HUES64 (cell line): ENCODE results near the gene PPAN.

Experiments
- H3K27ac ChIP-seq: 2 replicates; pipeline ENCODE4 v1.7.0; 2013; ENCODE audit warnings: low read depth, low read length, inconsistent platforms
- H3K27me3 ChIP-seq: 2 replicates; pipeline ENCODE4 v1.6.1; 2013; ENCODE audit warnings: mild to moderate bottlenecking, low read length; ENCODE audit not compliant: insufficient read depth
- H3K36me3 ChIP-seq: 2 replicates; pipeline ENCODE4 v1.6.1; 2013; ENCODE audit warnings: mild to moderate bottlenecking, low read length; ENCODE audit not compliant: insufficient read depth
- H3K4me1 ChIP-seq: 2 replicates; pipeline ENCODE4 v1.6.1; 2013; ENCODE audit warnings: mild to moderate bottlenecking, low read length, moderate library complexity; ENCODE audit not compliant: insufficient read depth
- H3K4me3 ChIP-seq: 2 replicates; pipeline ENCODE4 v1.5.1; 2013; ENCODE audit warnings: mild to moderate bottlenecking, low read length, moderate library complexity
- H3K9ac ChIP-seq: 2 replicates; pipeline ENCODE4 v1.6.1; 2013; ENCODE audit warnings: mild to moderate bottlenecking, low read depth, low read length
- H3K9me3 ChIP-seq: 2 replicates; pipeline ENCODE4 v1.6.1; 2013; ENCODE audit warnings: low read depth, low read length; ENCODE audit not compliant: insufficient read depth
- WGBS: fragments of 150-250, 120-280 bp; methylation state at CpG from one replicate; pipeline ENCODE4 v1.1.7; 2013; ENCODE audit warnings: missing lambda C conversion rate; 5-methylcytosine and 5-hydroxymethylcytosine counted together

PPAN gene

DNA sequence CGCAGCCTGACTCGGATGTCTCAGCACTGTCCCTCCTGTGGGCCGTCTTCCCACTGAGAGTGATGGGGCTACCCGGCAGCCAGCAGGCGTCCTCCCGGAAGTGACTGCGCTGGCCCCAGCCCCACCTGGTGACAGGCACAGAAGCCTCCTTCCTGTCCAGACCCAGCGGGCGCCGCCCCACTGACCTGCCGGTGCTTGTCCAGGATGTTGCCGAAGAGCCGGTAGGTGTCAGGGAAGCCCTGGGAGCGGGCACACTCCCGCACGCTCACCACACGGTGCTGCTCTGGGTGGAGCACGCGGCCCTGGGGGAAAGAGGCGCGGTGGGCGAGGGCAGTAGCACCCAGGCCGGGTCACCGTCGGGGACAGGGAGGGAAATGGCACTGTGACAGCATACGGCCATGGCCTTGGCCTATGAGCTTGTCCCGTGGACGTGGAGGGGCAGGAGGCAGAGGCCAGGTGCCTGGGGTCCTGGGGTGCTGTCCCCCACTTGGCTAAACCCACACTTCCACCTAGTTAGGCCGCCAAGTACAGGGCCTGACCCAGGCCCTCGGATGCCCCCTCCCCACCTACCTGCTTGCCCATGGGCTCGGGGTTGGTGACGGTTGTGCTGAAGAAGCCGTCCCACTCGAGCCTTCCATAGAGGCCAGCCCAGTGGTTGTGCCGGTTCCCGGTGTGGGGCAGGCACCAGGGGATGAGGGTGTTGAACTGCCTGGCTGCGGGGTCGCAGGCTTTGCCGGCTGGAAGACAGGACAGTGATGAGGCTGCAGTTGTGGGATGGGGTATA, 29.6 kb downstream of the PPAN start:
- H3K36me3 ChIP-seq, result peaks cover 92% of the 10 kb centered on the region
- H3K9ac ChIP-seq, result no peak overlapping the region
- H3K27me3 ChIP-seq, result no peaks in the 10 kb centered on the region
- H3K4me1 ChIP-seq, result no peaks in the 10 kb centered on the region
- no peak overlapping the region for H3K27ac ChIP-seq
- no peak overlapping the region for H3K4me3 ChIP-seq
- no peaks in the 10 kb centered on the region for H3K9me3 ChIP-seq
- 96% methylated on average over 39 of the region's 39 CpGs for WGBS

DNA sequence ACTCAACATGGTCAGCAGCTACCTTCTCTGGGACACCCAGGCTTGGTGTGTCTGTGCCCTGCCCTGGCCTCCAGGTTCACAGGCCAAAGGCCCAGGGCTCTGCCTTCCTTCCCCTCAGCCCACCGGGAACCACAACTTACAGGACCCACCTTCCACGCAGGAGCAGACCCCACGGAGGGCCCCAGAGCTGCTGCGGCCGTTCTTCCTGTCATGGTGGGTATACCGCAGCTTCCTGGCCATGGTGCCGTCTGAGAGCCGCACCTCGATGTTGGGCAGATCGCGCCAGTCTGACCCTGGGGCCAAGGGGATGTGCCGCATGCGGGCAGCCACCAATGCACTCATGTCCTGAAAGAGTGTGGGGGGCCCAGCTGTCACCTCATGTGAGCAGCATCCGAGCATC, 30.8 kb downstream of the PPAN start:
- no peaks in the 10 kb centered on the region for H3K27me3 ChIP-seq
- no peaks in the 10 kb centered on the region for H3K9me3 ChIP-seq
- H3K4me3 ChIP-seq, result no peak overlapping the region
- H3K36me3 ChIP-seq, result peaks cover 93% of the 10 kb centered on the region
- H3K9ac ChIP-seq, result no peak overlapping the region
- no peak overlapping the region for H3K27ac ChIP-seq
- no peaks in the 10 kb centered on the region for H3K4me1 ChIP-seq
- WGBS, result 97% methylated on average over 14 of the region's 14 CpGs

DNA sequence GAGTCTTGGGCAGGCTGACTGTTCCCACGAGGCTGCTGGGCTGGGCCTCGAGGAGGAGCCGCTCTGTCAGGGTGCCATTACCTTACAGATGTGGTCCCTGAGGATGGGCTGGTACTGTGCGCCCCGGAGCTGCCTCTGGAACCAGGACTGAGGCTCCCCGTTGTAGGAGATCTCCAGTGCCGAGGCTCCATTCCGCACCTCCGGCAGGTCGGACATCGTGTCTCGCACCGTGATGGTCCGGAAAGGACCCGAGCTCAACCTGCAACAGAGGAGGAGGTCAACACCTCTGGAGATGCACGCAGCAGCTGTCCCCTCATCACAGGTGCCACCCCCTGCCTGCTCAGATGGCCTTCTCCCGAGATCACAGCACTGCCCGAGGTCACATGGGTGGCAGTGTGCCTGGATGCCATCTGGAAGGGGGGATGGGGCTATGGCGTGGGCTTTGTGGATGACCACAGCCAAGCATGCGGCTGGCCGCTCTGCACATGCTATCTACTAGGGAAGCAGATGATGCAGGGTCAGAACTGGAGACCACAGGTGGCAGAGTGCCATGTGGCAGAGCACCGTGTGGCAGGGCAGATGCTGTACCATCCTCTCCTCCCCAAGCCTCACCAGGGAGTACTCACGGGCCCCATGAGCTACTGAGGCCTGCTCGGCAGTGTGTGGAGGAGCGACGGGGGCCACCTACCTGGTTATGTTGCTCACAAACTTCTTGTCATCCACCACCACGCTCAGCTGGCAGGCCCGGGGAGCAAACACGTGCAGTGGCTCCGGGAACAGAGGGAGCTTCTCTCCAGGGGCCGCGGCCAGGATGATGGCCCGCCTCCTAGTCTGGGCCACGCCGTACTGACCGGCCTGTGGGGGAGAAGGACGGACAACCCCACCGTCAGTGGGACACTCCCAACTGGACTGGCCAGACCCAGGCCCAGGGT, 31.9 kb downstream of the PPAN start:
- 95% methylated on average over 38 of the region's 38 CpGs for WGBS
- Histone ChIP-seq H3K4me1 (no peaks in the 10 kb centered on the region), H3K9ac (no peak overlapping the region), H3K36me3 (peaks cover 98% of the 10 kb centered on the region), H3K9me3 (no peaks in the 10 kb centered on the region), H3K27me3 (no peaks in the 10 kb centered on the region), H3K4me3 (no peak overlapping the region), H3K27ac (no peak overlapping the region)

DNA sequence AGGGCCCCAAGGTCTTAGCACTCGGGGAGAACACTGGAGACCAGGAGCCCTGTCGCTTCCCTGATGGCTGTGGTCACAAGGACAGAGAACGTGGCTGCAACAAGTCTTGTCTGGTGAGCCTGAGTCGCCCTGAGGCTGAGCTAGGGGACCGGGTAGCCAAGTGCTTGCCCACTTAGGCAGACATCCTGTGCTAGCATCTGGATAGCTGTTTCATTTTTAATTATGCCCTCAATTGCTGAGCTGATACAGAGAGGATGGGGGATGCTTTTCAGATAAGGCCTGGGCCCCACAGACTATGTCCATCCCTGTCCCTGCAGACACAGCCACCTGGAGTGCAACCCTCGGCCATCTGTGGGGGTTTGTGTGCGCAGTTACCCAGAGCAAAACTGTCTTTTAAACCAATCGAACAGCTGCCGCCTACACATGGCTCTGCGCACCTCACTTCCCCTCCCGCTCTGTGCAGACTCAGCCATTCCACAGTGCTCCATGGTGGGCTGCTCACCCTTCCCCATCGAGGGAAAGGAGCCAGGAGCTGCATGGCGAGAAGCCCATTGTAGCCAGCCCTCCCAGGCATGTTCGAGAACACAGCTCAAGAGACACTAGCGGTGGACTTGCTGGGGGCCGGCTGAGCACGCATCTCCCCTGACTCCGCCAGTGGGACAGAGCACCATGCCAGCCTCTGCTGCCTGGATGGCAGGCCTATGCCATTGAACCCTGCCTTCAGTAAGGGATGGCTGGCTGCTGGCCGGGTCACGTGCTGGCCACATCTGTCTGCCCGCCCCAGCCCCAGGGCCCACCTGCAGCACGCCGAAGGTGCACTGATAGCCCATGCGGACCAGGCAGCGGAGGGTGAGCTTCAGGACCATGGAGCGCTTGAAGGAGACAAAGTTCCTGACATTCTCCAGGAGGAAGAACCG, 33.0 kb downstream of the PPAN start:
- Histone ChIP-seq H3K9ac (no peak overlapping the region), H3K4me1 (no peaks in the 10 kb centered on the region), H3K36me3 (peaks cover 98% of the 10 kb centered on the region), H3K27ac (no peak overlapping the region), H3K9me3 (no peaks in the 10 kb centered on the region), H3K27me3 (no peaks in the 10 kb centered on the region), H3K4me3 (no peak overlapping the region)
- 96% methylated on average over 27 of the region's 27 CpGs for WGBS

DNA sequence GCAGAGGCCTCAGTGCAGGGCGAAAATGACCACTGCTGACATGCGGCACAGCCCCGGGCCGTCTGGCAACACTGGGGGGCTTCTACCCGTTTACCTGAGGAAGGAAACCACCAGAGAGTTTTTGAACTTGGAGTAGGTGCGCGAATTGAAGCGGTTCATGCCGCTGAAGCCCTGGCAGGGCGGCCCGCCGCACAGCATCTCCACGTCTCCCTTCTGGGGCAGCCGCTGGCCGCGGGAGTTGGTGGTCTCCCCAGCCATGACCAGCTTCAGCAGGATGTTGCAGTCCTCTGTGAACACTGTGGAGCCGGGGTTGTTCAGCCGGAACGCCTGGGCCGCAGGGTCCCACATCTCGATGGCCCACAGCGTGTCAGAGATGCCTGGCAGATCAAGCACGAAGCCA, 33.8 kb downstream of the PPAN start:
- Histone ChIP-seq H3K4me3 (no peak overlapping the region), H3K9ac (no peak overlapping the region), H3K27me3 (no peaks in the 10 kb centered on the region), H3K36me3 (peaks cover 100% of the 10 kb centered on the region), H3K9me3 (no peaks in the 10 kb centered on the region), H3K27ac (no peak overlapping the region), H3K4me1 (no peaks in the 10 kb centered on the region)
- WGBS, result 96% methylated on average over 23 of the region's 23 CpGs

DNA sequence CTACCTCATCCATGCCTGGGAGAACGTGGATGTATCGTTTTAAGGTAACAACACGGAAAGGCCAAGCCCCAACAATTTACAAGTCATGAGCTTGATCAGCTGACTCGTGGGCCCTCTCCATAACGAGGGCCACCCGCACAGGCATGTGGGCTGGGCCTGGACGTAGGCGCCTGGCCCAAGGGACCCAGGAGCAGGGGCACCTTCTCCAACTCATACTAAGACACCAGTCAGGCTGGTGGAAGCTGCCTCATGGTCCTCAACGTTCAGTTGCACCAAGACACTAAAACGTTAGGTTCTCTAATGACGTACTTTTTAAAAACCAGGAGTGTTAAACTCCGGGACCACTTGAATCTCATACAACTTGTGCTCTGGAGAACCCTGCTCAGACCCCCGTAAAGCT, 35.3 kb downstream of the PPAN start:
- Histone ChIP-seq H3K27me3 (no peaks in the 10 kb centered on the region), H3K4me1 (no peaks in the 10 kb centered on the region), H3K9me3 (no peaks in the 10 kb centered on the region), H3K9ac (no peak overlapping the region), H3K27ac (no peak overlapping the region), H3K4me3 (no peak overlapping the region), H3K36me3 (peaks cover 100% of the 10 kb centered on the region)
- 96% methylated on average over 13 of the region's 13 CpGs for WGBS

DNA sequence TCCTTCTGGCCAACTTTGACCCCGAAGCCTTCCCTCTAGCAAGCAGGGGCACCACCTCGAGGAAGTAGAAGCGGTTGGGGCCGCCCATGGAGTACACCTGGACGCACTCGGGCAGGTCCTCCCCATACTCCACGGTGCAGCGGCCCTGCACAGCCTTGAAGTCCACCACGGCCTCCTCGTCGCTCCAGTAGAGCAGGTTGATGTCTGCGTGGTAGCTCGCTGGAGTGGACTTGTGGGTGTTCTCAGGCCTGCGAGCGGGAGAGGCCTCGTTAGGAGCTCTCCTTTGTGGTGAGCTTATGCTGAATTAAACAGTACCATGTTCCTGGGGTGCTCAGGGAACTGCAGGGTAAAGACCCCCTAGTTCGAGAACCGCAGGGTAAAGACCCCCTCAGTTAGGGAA, 35.8 kb downstream of the PPAN start:
- H3K4me3 ChIP-seq, result no peak overlapping the region
- 95% methylated on average over 18 of the region's 18 CpGs for WGBS

DNA sequence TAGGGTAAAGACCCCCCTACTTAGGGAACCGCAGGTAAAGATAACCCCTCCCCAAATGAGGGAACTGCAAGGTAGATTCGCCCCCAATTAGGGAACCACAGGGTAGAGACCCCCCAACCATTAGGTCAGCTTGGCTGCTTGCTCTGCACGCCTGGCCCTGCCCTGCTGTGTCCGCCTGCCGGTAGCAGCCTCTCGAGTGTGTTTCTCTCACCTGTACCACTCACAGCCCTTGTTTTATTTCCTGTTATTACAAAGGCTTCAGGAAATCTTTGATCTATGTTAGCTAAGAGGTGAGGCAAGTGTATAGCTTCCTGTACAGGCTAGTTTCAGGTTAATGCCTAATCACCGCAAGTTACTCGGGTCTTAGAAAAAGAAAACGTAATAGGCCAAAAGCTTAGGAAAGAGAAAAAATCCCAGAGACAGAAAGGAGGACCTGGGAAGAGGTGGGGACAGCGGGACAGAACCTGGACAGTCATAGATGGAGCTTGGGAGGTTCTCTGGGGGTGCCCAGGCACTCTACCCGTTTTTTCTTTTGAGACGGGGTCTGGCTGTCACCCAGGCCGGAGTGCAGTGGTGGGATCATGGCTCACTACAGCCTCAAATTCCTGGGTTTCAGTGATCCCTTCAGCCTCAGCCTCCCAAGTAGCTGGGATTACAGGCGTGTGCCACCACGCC, 36.7 kb downstream of the PPAN start:
- H3K9me3 ChIP-seq, result no peaks in the 10 kb centered on the region
- H3K4me3 ChIP-seq, result no peak overlapping the region
- no peak overlapping the region for H3K27ac ChIP-seq
- WGBS, result 87% methylated on average over 15 of the region's 15 CpGs
- no peaks in the 10 kb centered on the region for H3K27me3 ChIP-seq
- H3K36me3 ChIP-seq, result peaks cover 99% of the 10 kb centered on the region
- no peaks in the 10 kb centered on the region for H3K4me1 ChIP-seq
- H3K9ac ChIP-seq, result no peak overlapping the region

More for the DNA sequence above, 35.8 kb downstream of the PPAN start:
- Histone ChIP-seq H3K9ac (no peak overlapping the region), H3K9me3 (no peaks in the 10 kb centered on the region), H3K27me3 (no peaks in the 10 kb centered on the region), H3K4me1 (no peaks in the 10 kb centered on the region), H3K36me3 (peaks cover 100% of the 10 kb centered on the region), H3K27ac (no peak overlapping the region)

DNA sequence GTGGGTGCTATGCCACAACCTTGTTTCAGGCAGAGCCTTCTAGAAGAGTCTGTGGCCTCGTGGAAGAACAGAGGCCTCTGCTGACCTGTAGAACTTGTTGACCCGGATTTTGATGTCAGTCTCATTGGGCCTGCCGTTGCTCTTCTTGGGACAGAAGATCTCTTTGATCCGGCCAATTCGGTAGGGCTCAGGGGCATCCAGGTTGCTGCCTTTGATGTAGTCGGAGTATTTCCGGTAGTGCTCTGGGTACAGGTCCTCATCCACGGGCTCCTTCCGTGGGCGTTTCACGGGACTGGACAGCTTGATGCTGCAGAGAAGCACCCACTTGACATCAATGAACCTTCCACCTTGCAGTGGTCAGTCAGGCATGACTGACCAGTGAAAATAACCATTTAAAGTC, 37.5 kb downstream of the PPAN start:
- Histone ChIP-seq H3K36me3 (peaks cover 97% of the 10 kb centered on the region), H3K27ac (no peak overlapping the region), H3K4me3 (no peak overlapping the region), H3K4me1 (no peaks in the 10 kb centered on the region), H3K9me3 (no peaks in the 10 kb centered on the region), H3K9ac (no peak overlapping the region), H3K27me3 (no peaks in the 10 kb centered on the region)
- WGBS, result 97% methylated on average over 11 of the region's 11 CpGs

DNA sequence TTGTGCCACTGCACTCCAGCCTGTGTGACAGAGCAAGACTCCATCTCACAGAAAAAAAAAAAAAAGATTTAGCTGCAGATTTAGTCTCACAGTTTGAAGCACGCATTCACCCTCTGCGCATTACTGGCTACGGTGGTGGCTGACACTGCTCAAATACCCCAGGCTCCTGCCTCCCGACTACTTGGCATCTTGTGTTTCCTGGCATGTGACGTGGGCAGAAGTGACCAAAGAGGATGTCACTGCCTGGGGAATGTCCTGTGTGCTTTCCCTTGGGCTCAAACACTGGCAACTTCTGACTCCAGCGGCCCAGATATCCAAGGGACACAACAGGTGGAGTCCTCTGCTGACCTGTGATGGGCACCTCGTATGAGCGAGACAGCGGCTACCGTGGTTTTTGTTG, 38.2 kb downstream of the PPAN start:
- H3K4me3 ChIP-seq, result no peak overlapping the region
- WGBS, result 96% methylated on average over 10 of the region's 10 CpGs
- no peak overlapping the region for H3K9ac ChIP-seq
- H3K27ac ChIP-seq, result no peak overlapping the region
- H3K27me3 ChIP-seq, result no peaks in the 10 kb centered on the region
- H3K9me3 ChIP-seq, result no peaks in the 10 kb centered on the region
- H3K4me1 ChIP-seq, result no peaks in the 10 kb centered on the region
- peaks cover 96% of the 10 kb centered on the region for H3K36me3 ChIP-seq
